Ovary (tissue), 9 donors: Measurements from ENCODE around the gene ANK2. TPM values are rescaled to one million over a fixed set of nuclear protein-coding genes. Genes with fewer than 3 reads are reported as not detected.

Source experiments
- DNase-seq, 5 donors: peaks; one replicate each; pipeline ENCODE4 v3.0.0-alpha.2; 2019 to 2020
- H3K27ac ChIP-seq, 2 donors: fragments of 200-600 bp; one replicate each; pipeline versions ENCODE4 v1.5.1 to v1.8.0; 2019 to 2022
- H3K27me3 ChIP-seq: fragments of 200-600 bp; one replicate; pipeline ENCODE4 v1.8.0; 2022
- H3K36me3 ChIP-seq: fragments of 200-600 bp; sonication (generic); one replicate; pipeline ENCODE4 v1.5.1; 2019
- H3K4me1 ChIP-seq: one replicate; pipeline ENCODE4 v1.8.1; 2013; ENCODE audit warnings: mild to moderate bottlenecking, moderate library complexity; ENCODE audit not compliant: insufficient read depth
- H3K4me3 ChIP-seq: fragments of 200-600 bp; sonication (generic); one replicate; pipeline ENCODE4 v1.5.1; 2017
- H3K9me3 ChIP-seq, 2 donors: fragments of 200-600 bp in 1 of 2; sonication (generic) in 1 of 2; one replicate each; pipeline versions ENCODE4 v1.5.1 to v1.8.1; 2013 to 2019; ENCODE audit warnings: mild to moderate bottlenecking in 1 of 2, moderate library complexity in 1 of 2
- CTCF ChIP-seq, 3 donors: fragments of 450-650 bp in 2 of 3; fragments of 200-600 bp in 1 of 3; IDR thresholded peaks; one replicate each; pipeline versions ENCODE4 v1.5.1 to v1.8.0; 2016 to 2022; ENCODE audit warnings: antibody characterized with exemption in 3 of 3, mild to moderate bottlenecking in 1 of 3
- EP300 ChIP-seq: sonication (generic); formaldehyde crosslinking; IDR thresholded peaks from one replicate; pipeline ENCODE4 v1.6.1; 2017; ENCODE audit warnings: antibody characterized with exemption
- POLR2A ChIP-seq: fragments of 450-650 bp; IDR thresholded peaks from one replicate; pipeline ENCODE4 v1.6.1; 2017; ENCODE audit warnings: antibody characterized with exemption, mild to moderate bottlenecking, moderate library complexity
- WGBS, 3 donors: extraction: QIAGEN DNeasy Blood & Tissue Kit in 1 of 3; methylation state at CpG; one replicate each; pipeline versions ENCODE4 v1.1.5 to v1.1.7; 2013 to 2017; 5-methylcytosine and 5-hydroxymethylcytosine counted together
- intact Hi-C, 4 donors: fragments of 100-400 bp; cut with DNase I; formaldehyde crosslinking; loops; one replicate each; pipeline versions ENCODE4 v1.11.0 to v1.15.1; 2022 to 2023
- polyA plus RNA-seq, 2 donors: library from polyadenylated mRNA; stranded (reverse); fragments of 200-250 nt in 1 of 2; fragments of 350-450 nt in 1 of 2; fragmentation: Illumina TruSeq in 1 of 2; extraction: RNeasy Lipid Tissue Mini Kit (QIAGEN cat#74804) in 1 of 2; gene quantifications; one replicate each; pipeline ENCODE4 v1.2.3, GENCODE V29; 2013 to 2014
- total RNA-seq, 7 donors: library from RNA; depleted of rRNA in 2 of 7; stranded (reverse); fragments of >200 nt in 2 of 7; fragmentation: NEBNext Ultra II Directional in 3 of 7; extraction: Animal tissue kit (Norgen Biotek cat#: 25700) in 3 of 7; gene quantifications; one replicate each; pipeline versions ENCODE4 v1.1.0 to v1.2.4, GENCODE V29; 2016 to 2023
- donor health status: DM: no; HTN: no; CAD: no; lungs with moderate emphysema.
- donor health status: DM: no; HTN: no; CAD: no.
- donor health status: Bipolar disorder and iron deficiency.
- donor health status: DM: yes; HTN: yes; CAD: no.
- donor health status: DM: no; HTN: no; CAD: no.
- donor health status: DM: yes; HTN: yes; CAD: no.

The ANK2 gene
- total and polyA plus RNA-seq, 9 donors, result 26.4 to 120 (median 66.9) TPM

GRCh38 chr4:113094802-113095201 lies 45.3 kb downstream of the ANK2 start:
- Histone ChIP-seq H3K27ac (no peak overlapping the region), H3K27me3 (no peaks in the 10 kb centered on the region), H3K9me3 (no peaks in the 10 kb centered on the region), H3K36me3 (no peaks in the 10 kb centered on the region), H3K4me1 (no peaks in the 10 kb centered on the region), H3K4me3 (no peak overlapping the region)
- intact Hi-C loops, result no loop called here
- DNase-seq, result no peak
- TF ChIP-seq EP300, result no peak
- TF ChIP-seq POLR2A, result no peak
- peak; percentile 21 to 67 (median 50) for TF ChIP-seq CTCF (IDR thresholded peaks at IDR 0.05)

- H3K4me3 ChIP-seq, result no peak overlapping the region
- H3K27me3 ChIP-seq, result no peaks in the 10 kb centered on the region
- H3K9me3 ChIP-seq, result no peaks in the 10 kb centered on the region
- intact Hi-C loops, result no loop called here
- TF ChIP-seq CTCF (IDR thresholded peaks at IDR 0.05), result no peak
- no peak for TF ChIP-seq EP300
- TF ChIP-seq POLR2A, result no peak
- no peak overlapping the region for H3K27ac ChIP-seq
- 94 to 95% (median 95%) methylated on average over 1 of the region's 1 CpG for WGBS, 3 donors
- DNase-seq, result no peak
- no peaks in the 10 kb centered on the region for H3K36me3 ChIP-seq
- H3K4me1 ChIP-seq, result no peaks in the 10 kb centered on the region
These were observed 52.2 kb downstream of the ANK2 start for GRCh38 chr4:113101669-113102068.

- Histone ChIP-seq H3K27me3 (no peaks in the 10 kb centered on the region), H3K4me3 (no peak overlapping the region), H3K9me3 (no peaks in the 10 kb centered on the region), H3K4me1 (peaks cover 3% of the 10 kb centered on the region), H3K36me3 (no peaks in the 10 kb centered on the region), H3K27ac (no peak overlapping the region)
- no peak for DNase-seq
- no peak for TF ChIP-seq EP300
- no peak for TF ChIP-seq CTCF (IDR thresholded peaks at IDR 0.05)
- intact Hi-C loops, result no loop called here
- 70 to 80% (median 78%) methylated on average over 1 of the region's 1 CpG for WGBS, 3 donors
These were observed 54.1 kb downstream of the ANK2 start for GRCh38 chr4:113103556-113103955.

GRCh38 chr4:113106108-113106507 lies 56.7 kb downstream of the ANK2 start:
- peaks cover 3% of the 10 kb centered on the region for H3K4me1 ChIP-seq
- intact Hi-C loops, result no loop called here
- no peaks in the 10 kb centered on the region for H3K27me3 ChIP-seq
- no peaks in the 10 kb centered on the region for H3K9me3 ChIP-seq
- TF ChIP-seq CTCF (IDR thresholded peaks at IDR 0.05) (peak; percentile 25 to 62 (median 56)), POLR2A (no peak)
- no peaks in the 10 kb centered on the region for H3K36me3 ChIP-seq
- H3K27ac ChIP-seq, result no peak overlapping the region
- DNase-seq, result no peak
- no peak overlapping the region for H3K4me3 ChIP-seq
